IPS-15b (cell line): ENCODE measurements around the gene SUPT7L.

ENCODE experiments used
- H3K27me3 ChIP-seq: one replicate; pipeline ENCODE4 v1.6.1; 2013; ENCODE audit warnings: low read length; ENCODE audit not compliant: control insufficient read depth, insufficient read depth
- H3K36me3 ChIP-seq: one replicate; pipeline ENCODE4 v1.6.1; 2013; ENCODE audit warnings: low read length; ENCODE audit not compliant: control insufficient read depth, insufficient read depth
- H3K4me1 ChIP-seq: one replicate; pipeline ENCODE4 v1.6.1; 2013; ENCODE audit warnings: mild to moderate bottlenecking, low read length; ENCODE audit not compliant: control insufficient read depth, insufficient read depth
- H3K4me3 ChIP-seq: one replicate; pipeline ENCODE4 v1.5.1; 2013; ENCODE audit warnings: low read depth, low read length
- H3K9ac ChIP-seq: one replicate; pipeline ENCODE4 v1.6.1; 2013; ENCODE audit warnings: low read depth, mild to moderate bottlenecking, low read length
- H3K9me3 ChIP-seq: one replicate; pipeline ENCODE4 v1.6.1; 2013; ENCODE audit warnings: mild to moderate bottlenecking, low read length; ENCODE audit not compliant: control insufficient read depth, insufficient read depth

Gene SUPT7L

DNA sequence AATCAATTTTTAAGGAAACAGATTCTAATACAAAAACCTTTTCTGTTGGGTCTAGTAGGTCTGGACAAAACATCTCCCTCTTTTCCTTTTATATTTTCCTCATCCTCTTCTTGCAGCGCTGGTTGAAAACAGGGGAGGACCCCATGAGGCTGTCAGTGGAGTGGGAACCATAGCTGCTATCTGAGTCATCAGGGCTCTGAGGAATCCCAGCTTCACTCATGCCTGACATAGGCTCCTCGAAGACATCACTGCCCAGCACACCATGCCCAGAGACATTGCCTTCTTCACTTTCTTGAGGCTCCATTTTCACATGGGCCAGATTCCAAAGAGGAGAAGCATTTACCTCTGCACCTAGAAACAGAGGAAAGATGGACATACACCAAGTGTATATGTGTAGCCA, 10.0 kb downstream of the SUPT7L start:
- Histone ChIP-seq H3K27me3 (no peaks in the 10 kb centered on the region), H3K4me1 (no peaks in the 10 kb centered on the region), H3K36me3 (peaks cover 13% of the 10 kb centered on the region), H3K4me3 (no peak overlapping the region), H3K9ac (no peak overlapping the region), H3K9me3 (no peaks in the 10 kb centered on the region)

DNA sequence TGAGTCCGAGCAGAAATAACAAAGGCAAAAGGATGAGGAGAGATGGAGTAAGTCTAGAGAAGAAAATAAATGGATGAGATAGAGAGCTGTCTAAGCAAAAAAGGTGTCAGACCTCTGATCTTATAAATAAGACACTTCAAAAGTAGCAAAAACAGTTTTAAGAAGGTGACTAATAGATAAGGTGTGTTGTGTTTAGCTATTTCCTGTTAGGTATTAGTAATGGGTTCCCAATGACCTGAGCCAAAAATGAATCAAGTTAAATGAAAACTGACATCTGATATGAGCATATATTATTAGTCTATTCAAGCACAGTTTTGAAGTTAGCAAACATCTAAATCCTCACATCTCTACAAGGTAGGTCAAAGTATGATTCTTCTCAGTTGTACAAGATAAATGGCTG, 10.6 kb downstream of the SUPT7L start:
- Histone ChIP-seq H3K36me3 (peaks cover 16% of the 10 kb centered on the region), H3K4me1 (no peaks in the 10 kb centered on the region)

DNA sequence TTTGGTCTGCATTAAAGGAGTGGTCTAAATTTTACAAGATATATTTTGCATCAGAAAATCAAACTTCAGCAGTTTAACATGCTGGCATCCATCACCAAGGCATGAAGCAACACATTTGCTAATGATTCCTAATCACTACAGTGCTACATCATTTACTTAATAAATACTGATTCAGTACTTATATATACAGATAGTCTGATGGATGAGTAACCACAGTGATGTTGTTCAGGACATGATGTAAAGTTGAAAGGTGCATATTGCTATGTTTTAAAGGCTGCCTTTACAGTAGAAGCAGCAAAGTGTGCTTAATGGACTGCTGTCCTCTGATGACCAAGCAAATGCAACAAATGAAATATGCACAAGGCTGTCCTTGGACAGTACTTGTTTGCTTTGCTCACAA, 11.1 kb downstream of the SUPT7L start:
- H3K4me3 ChIP-seq: no peak overlapping the region
- H3K4me1 ChIP-seq: no peaks in the 10 kb centered on the region
- H3K9ac ChIP-seq: no peak overlapping the region
- H3K9me3 ChIP-seq: no peaks in the 10 kb centered on the region
- no peaks in the 10 kb centered on the region for H3K27me3 ChIP-seq
- H3K36me3 ChIP-seq: peaks cover 20% of the 10 kb centered on the region

More for the DNA sequence above, 10.6 kb downstream of the SUPT7L start:
- H3K4me3 ChIP-seq: no peak overlapping the region
- H3K9ac ChIP-seq: no peak overlapping the region
- H3K27me3 ChIP-seq: no peaks in the 10 kb centered on the region
- H3K9me3 ChIP-seq: no peaks in the 10 kb centered on the region

DNA sequence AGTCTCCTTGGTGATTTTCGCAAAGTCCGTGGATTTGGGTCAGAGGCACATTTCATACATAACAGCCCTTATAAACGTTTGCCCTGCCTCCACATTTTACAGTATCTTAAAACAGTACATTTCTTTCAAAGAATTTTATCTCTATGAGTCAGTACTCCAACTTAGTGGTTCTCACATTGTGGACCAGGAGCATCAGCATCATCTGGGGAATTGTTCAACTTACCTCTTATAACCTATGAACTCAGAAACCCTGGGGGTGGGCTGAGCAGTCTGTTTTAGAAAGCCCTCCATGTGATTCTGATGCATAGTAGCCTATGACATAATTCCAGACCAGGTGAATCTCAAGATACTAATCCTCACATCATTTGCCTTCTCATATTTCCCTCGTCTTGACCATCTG, 12.4 kb downstream of the SUPT7L start:
- no peak overlapping the region for H3K4me3 ChIP-seq
- peaks cover 22% of the 10 kb centered on the region for H3K36me3 ChIP-seq
- no peaks in the 10 kb centered on the region for H3K4me1 ChIP-seq
- H3K27me3 ChIP-seq: no peaks in the 10 kb centered on the region
- no peaks in the 10 kb centered on the region for H3K9me3 ChIP-seq
- no peak overlapping the region for H3K9ac ChIP-seq

DNA sequence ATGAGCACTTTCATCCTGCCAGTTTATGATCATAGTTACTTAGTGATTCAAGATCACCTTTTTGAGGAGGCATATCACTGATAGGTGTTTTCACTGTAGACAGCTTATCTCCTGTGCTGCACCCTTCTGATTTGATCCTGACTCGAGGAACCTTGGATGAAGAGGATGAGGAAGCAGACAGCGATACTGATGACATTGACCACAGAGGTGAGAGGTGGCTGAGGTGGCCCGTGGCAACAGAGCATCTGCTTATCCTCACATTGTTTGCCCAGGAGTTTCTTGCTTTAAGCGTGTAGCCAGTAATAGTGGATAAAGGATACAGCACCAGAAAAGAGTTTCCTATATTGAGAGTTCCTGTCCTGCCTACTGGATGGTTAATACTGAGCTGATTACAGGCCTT, 15.7 kb downstream of the SUPT7L start:
- H3K27me3 ChIP-seq: no peaks in the 10 kb centered on the region
- H3K9ac ChIP-seq: no peak overlapping the region
- H3K9me3 ChIP-seq: no peaks in the 10 kb centered on the region
- H3K4me3 ChIP-seq: no peak overlapping the region
- H3K36me3 ChIP-seq: peaks cover 23% of the 10 kb centered on the region
- no peaks in the 10 kb centered on the region for H3K4me1 ChIP-seq

DNA sequence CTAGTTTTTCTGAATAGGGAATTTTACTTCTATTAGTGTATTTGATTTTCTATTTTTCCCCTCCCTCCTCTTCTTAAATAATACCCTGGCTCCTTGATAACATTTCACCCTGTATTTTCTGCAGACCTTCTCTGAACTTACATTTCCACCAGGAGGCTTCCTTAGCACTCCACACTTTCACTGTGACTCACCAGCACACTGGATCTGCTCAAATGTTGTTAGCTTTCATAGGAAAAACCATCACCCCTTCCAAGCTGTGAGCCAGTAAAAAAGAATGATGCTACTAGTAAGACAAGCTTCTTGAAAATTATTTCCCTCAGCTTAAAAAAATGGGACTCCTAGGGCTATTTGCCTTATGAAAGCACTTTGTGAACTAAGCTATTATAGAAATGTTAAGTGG, 16.1 kb downstream of the SUPT7L start:
- H3K9ac ChIP-seq: no peak overlapping the region
- H3K27me3 ChIP-seq: no peaks in the 10 kb centered on the region
- H3K9me3 ChIP-seq: no peaks in the 10 kb centered on the region
- peaks cover 23% of the 10 kb centered on the region for H3K36me3 ChIP-seq
- no peaks in the 10 kb centered on the region for H3K4me1 ChIP-seq
- no peak overlapping the region for H3K4me3 ChIP-seq

DNA sequence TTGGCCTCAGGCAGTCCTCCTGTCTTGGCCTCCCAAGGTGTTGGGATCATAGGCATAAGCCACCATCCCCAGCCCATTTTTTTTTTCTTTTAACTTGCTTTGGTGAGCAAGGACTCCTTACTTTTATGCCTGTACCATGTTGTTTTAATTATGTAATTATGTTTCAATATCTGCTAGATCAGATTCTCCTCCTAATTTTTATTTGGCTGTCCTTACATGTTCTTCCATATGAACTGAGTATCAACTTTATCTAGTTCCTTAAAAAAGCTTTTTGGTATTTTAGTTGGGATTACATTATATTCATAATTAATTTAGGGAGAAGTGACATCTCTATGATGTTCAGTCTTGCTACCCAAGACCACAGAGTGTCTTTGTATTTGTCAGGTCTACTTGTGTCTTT, 18.2 kb downstream of the SUPT7L start:
- Histone ChIP-seq H3K4me1 (no peaks in the 10 kb centered on the region), H3K27me3 (no peaks in the 10 kb centered on the region), H3K9ac (no peak overlapping the region), H3K9me3 (no peaks in the 10 kb centered on the region), H3K36me3 (peaks cover 19% of the 10 kb centered on the region), H3K4me3 (no peak overlapping the region)

DNA sequence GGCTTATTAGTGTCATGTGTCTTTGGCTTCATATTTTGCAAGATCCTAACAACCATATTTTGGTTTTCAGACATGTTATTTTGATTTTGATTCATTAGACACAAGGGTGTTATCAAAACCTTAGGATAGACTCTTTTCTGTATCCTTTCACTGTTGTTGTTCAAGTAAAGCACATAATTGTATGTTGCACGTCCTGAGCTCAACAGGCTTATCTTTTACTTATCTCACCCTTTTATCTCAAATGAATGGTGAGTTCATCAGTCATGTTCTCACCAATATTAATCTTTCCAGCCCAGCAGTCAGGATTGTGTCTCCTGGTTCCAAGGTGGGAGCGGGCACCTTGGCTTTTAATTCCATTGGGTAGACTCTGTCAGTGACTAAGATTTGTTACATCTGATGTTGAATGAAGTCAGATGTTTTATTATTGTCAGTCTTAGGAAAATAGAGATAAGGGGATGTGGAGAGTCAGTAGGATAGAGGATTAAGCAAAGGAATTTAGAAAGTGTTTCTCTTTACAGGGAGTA, 22.6 kb downstream of the SUPT7L start:
- no peaks in the 10 kb centered on the region for H3K4me1 ChIP-seq
- H3K9ac ChIP-seq: no peak overlapping the region
- H3K36me3 ChIP-seq: peaks cover 15% of the 10 kb centered on the region
- no peaks in the 10 kb centered on the region for H3K27me3 ChIP-seq
- H3K4me3 ChIP-seq: no peak overlapping the region
- no peaks in the 10 kb centered on the region for H3K9me3 ChIP-seq

DNA sequence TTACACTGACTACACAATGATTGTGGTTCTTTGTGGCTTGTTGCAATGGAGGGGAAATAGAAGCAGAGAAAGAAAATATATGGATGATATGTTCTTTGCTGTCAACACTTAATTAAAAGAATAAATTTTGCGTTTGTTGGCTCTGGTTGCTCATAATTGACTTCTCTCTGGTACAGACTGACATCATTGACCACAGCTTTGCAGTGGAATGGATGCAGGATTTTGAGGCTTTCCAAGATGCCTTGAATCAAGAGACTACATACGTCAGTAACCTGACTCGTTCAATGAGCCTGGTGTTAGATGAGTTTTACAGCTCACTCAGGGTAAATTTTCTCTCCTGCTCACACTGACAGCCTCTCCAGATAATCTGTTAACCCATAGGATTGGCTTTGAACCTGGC, 24.7 kb downstream of the SUPT7L start:
- Histone ChIP-seq H3K36me3 (peaks cover 24% of the 10 kb centered on the region), H3K4me1 (no peaks in the 10 kb centered on the region), H3K27me3 (no peaks in the 10 kb centered on the region), H3K4me3 (no peak overlapping the region), H3K9ac (no peak overlapping the region), H3K9me3 (no peaks in the 10 kb centered on the region)

DNA sequence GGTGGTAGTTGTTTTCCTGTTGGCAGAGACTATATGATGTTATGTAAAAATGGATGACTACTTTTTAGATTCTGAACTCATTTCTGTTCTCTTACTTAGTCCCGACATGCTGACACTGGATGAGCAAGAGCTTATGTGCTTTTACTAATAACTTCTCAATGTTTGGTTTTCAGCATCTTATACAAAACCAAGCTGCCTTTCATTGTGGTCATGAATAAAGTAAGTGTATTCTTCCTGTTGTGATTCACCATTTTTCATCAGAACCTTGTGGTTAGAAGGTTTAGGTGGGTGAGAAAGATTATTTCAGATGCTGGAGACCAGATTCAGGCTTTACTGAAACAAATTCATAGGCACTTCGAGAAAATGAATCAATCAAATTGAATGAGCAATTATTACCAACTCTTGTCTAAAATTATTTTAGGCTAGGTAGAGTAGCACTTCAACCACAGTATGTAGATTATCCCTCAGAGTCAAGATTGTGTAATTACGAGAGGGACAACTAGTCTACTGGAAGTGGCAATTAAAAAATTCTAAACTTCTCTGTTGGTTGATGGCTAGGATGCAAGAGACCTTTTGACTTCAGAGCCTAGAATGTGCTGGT, 25.3 kb downstream of the SUPT7L start:
- H3K27me3 ChIP-seq: no peaks in the 10 kb centered on the region
- H3K4me1 ChIP-seq: no peaks in the 10 kb centered on the region
- no peaks in the 10 kb centered on the region for H3K9me3 ChIP-seq
- H3K4me3 ChIP-seq: no peak overlapping the region
- peaks cover 24% of the 10 kb centered on the region for H3K36me3 ChIP-seq
- no peak overlapping the region for H3K9ac ChIP-seq

DNA sequence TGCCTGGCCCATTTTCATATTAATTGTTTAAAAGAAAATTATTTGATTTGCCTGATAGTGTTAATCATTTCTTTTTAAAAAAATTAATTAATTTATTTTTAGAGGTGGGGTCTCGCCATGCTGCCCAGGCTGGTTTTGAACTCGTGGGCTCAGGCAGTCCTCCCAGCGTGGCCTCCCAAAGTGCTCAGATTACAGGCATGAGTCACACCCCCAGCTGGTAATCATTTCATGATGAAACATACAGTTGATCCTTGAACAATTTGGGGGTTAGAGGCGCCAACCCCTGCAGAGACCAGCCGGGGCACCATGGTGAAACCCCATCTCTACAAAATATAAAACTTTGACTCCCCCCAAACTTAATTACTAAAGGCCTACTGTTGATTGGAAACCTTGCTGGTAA, 26.6 kb downstream of the SUPT7L start:
- Histone ChIP-seq H3K36me3 (peaks cover 24% of the 10 kb centered on the region), H3K4me1 (no peaks in the 10 kb centered on the region), H3K4me3 (no peak overlapping the region), H3K9me3 (no peaks in the 10 kb centered on the region), H3K27me3 (no peaks in the 10 kb centered on the region), H3K9ac (no peak overlapping the region)

DNA sequence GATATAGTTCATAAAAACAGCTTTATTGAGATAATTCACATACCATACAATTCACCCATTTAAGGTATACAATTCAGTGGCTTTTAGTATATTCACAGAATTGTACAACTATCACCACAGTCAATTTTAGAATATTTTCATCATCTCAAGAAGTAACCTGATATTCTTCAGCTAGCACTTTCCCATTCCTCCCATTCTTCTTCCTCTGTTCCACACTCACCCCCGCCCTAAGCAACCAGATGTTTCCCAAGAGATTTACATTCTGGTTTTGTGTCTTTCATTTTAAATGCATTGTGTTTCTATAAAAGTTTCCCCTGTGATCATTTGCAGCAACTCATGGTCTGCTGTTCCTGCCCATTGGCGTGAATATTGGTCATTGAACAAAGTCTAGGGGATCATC, 29.1 kb downstream of the SUPT7L start:
- Histone ChIP-seq H3K27me3 (no peaks in the 10 kb centered on the region), H3K4me1 (no peaks in the 10 kb centered on the region), H3K36me3 (peaks cover 24% of the 10 kb centered on the region), H3K9me3 (no peaks in the 10 kb centered on the region), H3K9ac (no peak overlapping the region), H3K4me3 (no peak overlapping the region)
